Endothelial cell of umbilical vein (primary cell): ENCODE results near the gene MARCKSL1. TPM values are rescaled to one million over a fixed set of nuclear protein-coding genes. Genes with fewer than 3 reads are reported as not detected.

Experiments
- BruUV-seq: library from RNA; stranded (reverse); fragments of 400-500 nt; replicated peaks from 2 replicates; lab custom pipeline; 2021; lab: Mats Ljungman, UMichigan
- CTCF ChIA-PET: fragments of 300-600, 350-600 bp; sonication (Branson Sonifier 250); formaldehyde crosslinking; loops from one replicate; lab custom pipeline; 2021; ENCODE audit warnings: antibody characterized with exemption, inconsistent platforms; lab: Charles Lee
- POLR2A ChIA-PET: fragments of 300-600, 350-600 bp; sonication (Branson Sonifier 250); formaldehyde crosslinking; loops from one replicate; lab custom pipeline; 2021; ENCODE audit warnings: antibody characterized with exemption, inconsistent platforms; lab: Charles Lee
- DNase-seq: peaks from one replicate; pipeline ENCODE4 v3.0.0-alpha.2; 2011; ENCODE audit warnings: low read depth, low spot score
- FAIRE-seq: peaks from 2 replicates; lab custom pipeline; 2011; peaks lifted over from hg19 to GRCh38; lab: Jason Lieb, UNC
- H2AFZ ChIP-seq: 2 replicates; pipeline ENCODE4 v1.6.0; 2012; ENCODE audit warnings: low read depth, low read length, control low read depth, inconsistent platforms
- H3K27ac ChIP-seq: 2 replicates; pipeline ENCODE4 v1.5.1; 2011; ENCODE audit warnings: low read depth, mild to moderate bottlenecking, control low read depth, low read length, moderate library complexity; ENCODE audit not compliant: insufficient read depth
- H3K27me3 ChIP-seq, 2 experiments: 2 replicates each; pipeline versions ENCODE4 v1.6.0 to v1.6.1; 2011; ENCODE audit warnings: low read length in 2 of 2, mixed read lengths in 1 of 2; ENCODE audit not compliant: control insufficient read depth in 2 of 2, insufficient read depth in 2 of 2
- H3K36me3 ChIP-seq, 2 experiments: 2 replicates in 1 of 2; 3 replicates in 1 of 2; pipeline ENCODE4 v1.5.1; 2011; ENCODE audit warnings: low read length in 2 of 2, mild to moderate bottlenecking in 1 of 2, moderate library complexity in 1 of 2; ENCODE audit not compliant: control insufficient read depth in 2 of 2, insufficient read depth in 2 of 2; ENCODE audit errors: extremely low read depth in 1 of 2
- H3K4me1 ChIP-seq: 3 replicates; pipeline ENCODE4 v1.5.1; 2011; ENCODE audit warnings: mild to moderate bottlenecking, low read length; ENCODE audit not compliant: control insufficient read depth, insufficient read depth; ENCODE audit errors: extremely low read depth
- H3K4me2 ChIP-seq: 2 replicates; pipeline ENCODE4 v1.6.1; 2011; ENCODE audit warnings: low read length, control low read depth, mixed read lengths; ENCODE audit not compliant: insufficient read depth
- H3K4me3 ChIP-seq, 3 experiments: fragments of 200-600 bp in 1 of 3; sonication (generic), shearing (Covaris generic) in 1 of 3; replicated peaks in 1 of 3; 2 replicates each; pipeline ENCODE4 v1.5.1; 2011 to 2016; ENCODE audit warnings: control low read depth in 3 of 3, low read length in 3 of 3, mild to moderate bottlenecking in 2 of 3, inconsistent platforms in 1 of 3, low read depth in 1 of 3, moderate library complexity in 1 of 3; ENCODE audit not compliant: insufficient read depth in 1 of 3
- H3K79me2 ChIP-seq: 2 replicates; pipeline ENCODE4 v1.6.0; 2012; ENCODE audit warnings: low read length, inconsistent platforms; ENCODE audit not compliant: control insufficient read depth, insufficient read depth
- H3K9ac ChIP-seq: replicated peaks from 2 replicates; pipeline ENCODE3; 2011; ENCODE audit warnings: low read length, control low read depth; ENCODE audit not compliant: insufficient read depth; ENCODE audit errors: extremely low read depth
- H3K9me1 ChIP-seq: replicated peaks from 3 replicates; pipeline ENCODE4 v1.6.0; 2011; ENCODE audit warnings: mild to moderate bottlenecking, low read length; ENCODE audit not compliant: control insufficient read depth, insufficient read depth; ENCODE audit errors: extremely low read depth
- H3K9me3 ChIP-seq: replicated peaks from 2 replicates; pipeline ENCODE4 v1.5.1; 2012; ENCODE audit warnings: low read length, inconsistent platforms; ENCODE audit not compliant: control insufficient read depth, insufficient read depth
- H4K20me1 ChIP-seq: replicated peaks from 2 replicates; pipeline ENCODE3; 2011; ENCODE audit warnings: mild to moderate bottlenecking, low read length; ENCODE audit not compliant: control insufficient read depth, insufficient read depth; ENCODE audit errors: extremely low read depth
- EZH2 ChIP-seq: IDR thresholded peaks from 2 replicates; pipeline ENCODE4 v1.6.1; 2012; ENCODE audit warnings: borderline replicate concordance, low read depth, mild to moderate bottlenecking, moderate library complexity, low read length, inconsistent platforms; ENCODE audit not compliant: severe bottlenecking
- FOS ChIP-seq: IDR thresholded peaks from 2 replicates; pipeline ENCODE4 v1.6.1; 2011; ENCODE audit warnings: mild to moderate bottlenecking, low read length, moderate library complexity, borderline replicate concordance; ENCODE audit not compliant: insufficient read depth
- GATA2 ChIP-seq: IDR thresholded peaks from 2 replicates; pipeline ENCODE4 v1.7.0; 2011; ENCODE audit warnings: low read depth, mild to moderate bottlenecking, moderate library complexity, mixed read lengths, low read length; ENCODE audit not compliant: insufficient read length, insufficient read depth
- JUN ChIP-seq: IDR thresholded peaks from 2 replicates; pipeline ENCODE4 v1.6.1; 2011; ENCODE audit warnings: borderline replicate concordance, low read depth; ENCODE audit not compliant: insufficient read length, insufficient read depth
- MYC ChIP-seq: IDR thresholded peaks from one replicate; pipeline ENCODE4 v1.6.1; 2011; ENCODE audit warnings: mild to moderate bottlenecking, low read depth, low read length
- POLR2A ChIP-seq: IDR thresholded peaks from 2 replicates; pipeline ENCODE4 v1.6.1; 2012; ENCODE audit warnings: low read depth, mild to moderate bottlenecking, control low read depth, low read length
- POLR2AphosphoS5 ChIP-seq: IDR thresholded peaks from 2 replicates; pipeline ENCODE4 v1.6.1; 2012; ENCODE audit warnings: low read depth, mild to moderate bottlenecking, control low read depth, low read length, moderate library complexity; ENCODE audit not compliant: insufficient read depth
- dilution Hi-C: fragments of 300-500 bp; cut with MboI; formaldehyde crosslinking; loops from one replicate; pipeline ENCODE4 v1.15.0; 2019; ENCODE audit warnings: low sequenced_read_pairs; ENCODE audit not compliant: extremely low pct_ligation_motif_present
- intact Hi-C: fragments of 100-400 bp; cut with micrococcal nuclease; formaldehyde crosslinking; loops from one replicate; pipeline ENCODE4 v1.10.0; 2022
- polyA plus RNA-seq, 4 experiments: library from polyadenylated mRNA; depleted of rRNA in 3 of 4; stranded (reverse) in 3 of 4; unstranded in 1 of 4; fragments of >200 nt; gene quantifications; 2 replicates each; pipeline versions ENCODE4 v1.2.1 to v1.2.3, GENCODE V29; 2011 to 2012; ENCODE audit warnings: missing spikeins in 1 of 4
- total RNA-seq: library from RNA; stranded (reverse); gene quantifications from 2 replicates; pipeline ENCODE4 v1.2.3, GENCODE V29; 2021
- TF ChIP-seq, protein P1 (sequence below): IDR thresholded peaks from 2 replicates; pipeline ENCODE4 v1.6.1; 2011; ENCODE audit not compliant: insufficient read depth, insufficient read length
- TF ChIP-seq, protein P2 (sequence below), 2 donors: IDR thresholded peaks; 1 replicate in 1 of 2; 2 replicates in 1 of 2; pipeline ENCODE4 v1.5.1; 2011; ENCODE audit warnings: low read length in 2 of 2, mild to moderate bottlenecking in 2 of 2, moderate library complexity in 2 of 2, control low read depth in 1 of 2, inconsistent platforms in 1 of 2, low read depth in 1 of 2; ENCODE audit not compliant: insufficient read depth in 1 of 2; ENCODE audit errors: extremely low read depth in 1 of 2

MARCKSL1 gene
- total and polyA plus RNA-seq, 2 donors (not counting 3 experiments of a cell fraction or from before 2014, with no cell fraction given), result 265 to 318 TPM

DNA sequence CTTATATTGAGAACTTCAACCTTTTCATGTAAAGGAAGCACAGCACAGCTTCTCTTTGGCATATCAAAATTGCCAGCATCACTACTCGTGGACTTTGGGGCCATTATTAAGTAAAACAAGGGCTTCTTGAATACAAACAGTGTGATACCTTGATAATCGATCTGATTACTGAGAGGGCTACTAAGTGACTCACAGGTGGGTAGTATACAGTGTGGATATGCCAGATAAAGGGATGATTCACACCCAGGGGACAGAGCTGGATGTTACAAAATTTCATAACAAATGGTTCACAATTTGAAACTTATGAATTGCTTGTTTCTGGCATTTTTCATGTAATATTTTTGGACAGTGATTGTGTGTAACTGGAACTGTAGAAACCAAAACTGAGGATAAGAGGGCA, 28.7 kb downstream of the MARCKSL1 start:
- peaks cover 10 to 11% of the 10 kb centered on the region in 2 experiments for H3K36me3 ChIP-seq
- no peaks in the 10 kb centered on the region for H3K4me1 ChIP-seq
- no peaks in the 10 kb centered on the region for H3K9me1 ChIP-seq
- TF ChIP-seq, protein P1, sequence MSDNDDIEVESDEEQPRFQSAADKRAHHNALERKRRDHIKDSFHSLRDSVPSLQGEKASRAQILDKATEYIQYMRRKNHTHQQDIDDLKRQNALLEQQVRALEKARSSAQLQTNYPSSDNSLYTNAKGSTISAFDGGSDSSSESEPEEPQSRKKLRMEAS, result no peak
- TF ChIP-seq MYC (no peak), POLR2AphosphoS5 (no peak), POLR2A (no peak), FOS (no peak)
- no peak overlapping the region for H3K27ac ChIP-seq
- H3K9ac ChIP-seq, result no peak overlapping the region
- CTCF ChIA-PET, result interaction anchor here (1.0 to 2.0 kb wide), 7 partner anchors 9 to 107 kb away, joined by 3 to 7 read pairs (median 3); partner anchors contain the start of gene CCDC28B
- POLR2A ChIA-PET, result no interaction called here
- no peaks in the 10 kb centered on the region for H3K27me3 ChIP-seq
- no peaks in the 10 kb centered on the region for H4K20me1 ChIP-seq
- no peaks in the 10 kb centered on the region for H3K9me3 ChIP-seq
- H3K79me2 ChIP-seq, result peaks cover 2% of the 10 kb centered on the region
- FAIRE-seq (no peak), DNase-seq (no peak)
- BruUV-seq, result no TSS peak
- dilution Hi-C loops (no loop called here), intact Hi-C loops (no loop called here)
- H2AFZ ChIP-seq, result no peak overlapping the region
- H3K4me2 ChIP-seq, result no peak overlapping the region
- no peak overlapping the region for H3K4me3 ChIP-seq

GRCh38 chr1:32305310-32305709, 30.7 kb downstream of the MARCKSL1 start:
- H3K9me1 ChIP-seq, result no peaks in the 10 kb centered on the region
- dilution Hi-C loops (no loop called here), intact Hi-C loops (no loop called here)
- H3K27ac ChIP-seq, result no peak overlapping the region
- TF ChIP-seq POLR2A, result no peak
- no peak for TF ChIP-seq MYC
- TF ChIP-seq GATA2, result no peak
- TF ChIP-seq, protein P2, sequence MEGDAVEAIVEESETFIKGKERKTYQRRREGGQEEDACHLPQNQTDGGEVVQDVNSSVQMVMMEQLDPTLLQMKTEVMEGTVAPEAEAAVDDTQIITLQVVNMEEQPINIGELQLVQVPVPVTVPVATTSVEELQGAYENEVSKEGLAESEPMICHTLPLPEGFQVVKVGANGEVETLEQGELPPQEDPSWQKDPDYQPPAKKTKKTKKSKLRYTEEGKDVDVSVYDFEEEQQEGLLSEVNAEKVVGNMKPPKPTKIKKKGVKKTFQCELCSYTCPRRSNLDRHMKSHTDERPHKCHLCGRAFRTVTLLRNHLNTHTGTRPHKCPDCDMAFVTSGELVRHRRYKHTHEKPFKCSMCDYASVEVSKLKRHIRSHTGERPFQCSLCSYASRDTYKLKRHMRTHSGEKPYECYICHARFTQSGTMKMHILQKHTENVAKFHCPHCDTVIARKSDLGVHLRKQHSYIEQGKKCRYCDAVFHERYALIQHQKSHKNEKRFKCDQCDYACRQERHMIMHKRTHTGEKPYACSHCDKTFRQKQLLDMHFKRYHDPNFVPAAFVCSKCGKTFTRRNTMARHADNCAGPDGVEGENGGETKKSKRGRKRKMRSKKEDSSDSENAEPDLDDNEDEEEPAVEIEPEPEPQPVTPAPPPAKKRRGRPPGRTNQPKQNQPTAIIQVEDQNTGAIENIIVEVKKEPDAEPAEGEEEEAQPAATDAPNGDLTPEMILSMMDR (IDR thresholded peaks at IDR 0.05; ENCODE audit: extremely low read depth in 1 of 2, insufficient read depth in 1 of 2, low read depth in 1 of 2, low read length in 2 of 2), result no peak
- TF ChIP-seq, protein P1, result no peak
- TF ChIP-seq EZH2, result no peak
- no peak for TF ChIP-seq FOS
- no peak for TF ChIP-seq POLR2AphosphoS5
- TF ChIP-seq JUN, result no peak
- CTCF ChIA-PET, result no interaction called here
- no peak overlapping the region for H3K4me2 ChIP-seq
- H3K36me3 ChIP-seq, result peaks cover 10 to 11% of the 10 kb centered on the region in 2 experiments
- FAIRE-seq (no peak), DNase-seq (no peak)
- no peak overlapping the region for H2AFZ ChIP-seq
- peaks cover 4% of the 10 kb centered on the region for H3K79me2 ChIP-seq
- no peaks in the 10 kb centered on the region for H3K9me3 ChIP-seq
- H4K20me1 ChIP-seq, result no peaks in the 10 kb centered on the region
- no TSS peak for BruUV-seq
- H3K4me1 ChIP-seq, result no peaks in the 10 kb centered on the region
- no peak overlapping the region for H3K4me3 ChIP-seq
- H3K27me3 ChIP-seq, result no peaks in the 10 kb centered on the region
- no peak overlapping the region for H3K9ac ChIP-seq
- POLR2A ChIA-PET, result no interaction called here
